HepG2 (cell line): ENCODE results near the gene QKI. TPM values are rescaled to one million over a fixed set of nuclear protein-coding genes. Genes with fewer than 3 reads are reported as not detected.

Experiments
- BRD4 ChIP-seq: sonication (generic); formaldehyde crosslinking; IDR thresholded peaks from 2 replicates; pipeline ENCODE4 v1.4.0; 2020; ENCODE audit warnings: missing genetic modification reagents
- CEBPB ChIP-seq: IDR thresholded peaks from 2 replicates; pipeline ENCODE4 v1.6.1; 2011; ENCODE audit warnings: low read depth, low read length, improper control_type of control experiment, borderline replicate concordance
- GATAD2A ChIP-seq: IDR thresholded peaks from 2 replicates; pipeline ENCODE4 v1.6.1; 2016
- HMG20A ChIP-seq: IDR thresholded peaks from 2 replicates; pipeline ENCODE4 v1.6.1; 2016; ENCODE audit warnings: borderline replicate concordance
- RBFOX2 ChIP-seq: fragments of 200-400 bp; formaldehyde crosslinking; IDR thresholded peaks from 2 replicates; pipeline ENCODE4 v1.6.1; 2017; ENCODE audit warnings: low read depth, mild to moderate bottlenecking, low read length
- SKI ChIP-seq: fragments of 450-650 bp; IDR thresholded peaks from one replicate; pipeline ENCODE4 v1.6.1; 2018; ENCODE audit warnings: mild to moderate bottlenecking; ENCODE audit not compliant: partially characterized antibody
- SNAI1 ChIP-seq: sonication (generic); formaldehyde crosslinking; IDR thresholded peaks from 2 replicates; pipeline ENCODE4 v1.5.0; 2020; ENCODE audit warnings: mild to moderate bottlenecking, missing genetic modification reagents, borderline replicate concordance
- TBL1XR1 ChIP-seq: fragments of 150-350 bp; IDR thresholded peaks from 2 replicates; pipeline ENCODE4 v1.6.1; 2014; ENCODE audit warnings: borderline replicate concordance, low read length; ENCODE audit not compliant: partially characterized antibody
- ZFP36L2 ChIP-seq: sonication (generic); formaldehyde crosslinking; IDR thresholded peaks from 2 replicates; pipeline ENCODE4 v1.4.0; 2020; ENCODE audit warnings: missing genetic modification reagents
- ZFYVE20 ChIP-seq: sonication (generic); formaldehyde crosslinking; IDR thresholded peaks from 2 replicates; pipeline ENCODE4 v1.8.0; 2023; ENCODE audit warnings: low read depth, mild to moderate bottlenecking, moderate library complexity, missing genetic modification reagents, borderline replicate concordance
- ZNF121 ChIP-seq: sonication (generic); formaldehyde crosslinking; IDR thresholded peaks from 2 replicates; pipeline ENCODE4 v1.5.0; 2020; ENCODE audit warnings: mild to moderate bottlenecking, missing genetic modification reagents
- ZNF251 ChIP-seq: sonication (generic); formaldehyde crosslinking; IDR thresholded peaks from 2 replicates; pipeline ENCODE4 v1.9.0; 2021; ENCODE audit warnings: mild to moderate bottlenecking, missing genetic modification reagents
- ZNF30 ChIP-seq: sonication (generic); formaldehyde crosslinking; IDR thresholded peaks from 2 replicates; pipeline ENCODE4 v1.5.0; 2020; ENCODE audit warnings: mild to moderate bottlenecking, missing genetic modification reagents
- ZNF879 ChIP-seq: sonication (generic); formaldehyde crosslinking; IDR thresholded peaks from 2 replicates; pipeline ENCODE4 v1.8.1; 2023; ENCODE audit warnings: missing genetic modification reagents
- polyA plus RNA-seq, 8 experiments: library from polyadenylated mRNA; depleted of rRNA in 3 of 8; stranded (reverse) in 7 of 8; unstranded in 1 of 8; fragments of >200 nt; fragmentation: Illumina TruSeq in 4 of 8; extraction: Trizol in 4 of 8; gene quantifications; 2 replicates each; pipeline versions ENCODE4 v1.2.1 to v1.2.3, GENCODE V29; 2011 to 2016; ENCODE audit warnings: low read depth in 4 of 8, missing spikeins in 1 of 8, mixed read lengths in 1 of 8; ENCODE audit not compliant: insufficient read depth in 1 of 8
- total RNA-seq, 5 experiments: library from RNA; depleted of rRNA; stranded (reverse); fragments of >200 nt; fragmentation: Illumina TruSeq; extraction: Trizol; gene quantifications; 2 replicates each; pipeline ENCODE4 v1.2.3, GENCODE V29; 2016; ENCODE audit warnings: low read depth in 1 of 5
- TF ChIP-seq, protein P1 (sequence below): IDR thresholded peaks from 2 replicates; pipeline ENCODE4 v1.6.1; 2012; ENCODE audit warnings: low read length, improper control_type of control experiment
- TF ChIP-seq, protein P2 (sequence below): sonication (generic); formaldehyde crosslinking; IDR thresholded peaks from 2 replicates; pipeline ENCODE4 v1.4.0; 2020; ENCODE audit warnings: mild to moderate bottlenecking, missing genetic modification reagents, borderline replicate concordance
- TF ChIP-seq, protein P3 (sequence below): fragments of 450-650 bp; IDR thresholded peaks from 2 replicates; pipeline ENCODE4 v1.6.1; 2017; ENCODE audit warnings: mild to moderate bottlenecking
- TF ChIP-seq, protein P4 (sequence below): IDR thresholded peaks from 2 replicates; pipeline ENCODE4 v1.6.1; 2016; ENCODE audit warnings: missing compliant biosample characterization, missing genetic modification reagents, borderline replicate concordance
- TF ChIP-seq, protein P5 (sequence below): sonication (generic); formaldehyde crosslinking; IDR thresholded peaks from 2 replicates; pipeline ENCODE4 v1.4.0; 2020; ENCODE audit warnings: mild to moderate bottlenecking, missing genetic modification reagents

The QKI gene
- total and polyA plus RNA-seq, 2 of the 13 experiments (the other 11 are each of a cell fraction or from before 2014, with no cell fraction given) = 136 to 137 TPM

DNA sequence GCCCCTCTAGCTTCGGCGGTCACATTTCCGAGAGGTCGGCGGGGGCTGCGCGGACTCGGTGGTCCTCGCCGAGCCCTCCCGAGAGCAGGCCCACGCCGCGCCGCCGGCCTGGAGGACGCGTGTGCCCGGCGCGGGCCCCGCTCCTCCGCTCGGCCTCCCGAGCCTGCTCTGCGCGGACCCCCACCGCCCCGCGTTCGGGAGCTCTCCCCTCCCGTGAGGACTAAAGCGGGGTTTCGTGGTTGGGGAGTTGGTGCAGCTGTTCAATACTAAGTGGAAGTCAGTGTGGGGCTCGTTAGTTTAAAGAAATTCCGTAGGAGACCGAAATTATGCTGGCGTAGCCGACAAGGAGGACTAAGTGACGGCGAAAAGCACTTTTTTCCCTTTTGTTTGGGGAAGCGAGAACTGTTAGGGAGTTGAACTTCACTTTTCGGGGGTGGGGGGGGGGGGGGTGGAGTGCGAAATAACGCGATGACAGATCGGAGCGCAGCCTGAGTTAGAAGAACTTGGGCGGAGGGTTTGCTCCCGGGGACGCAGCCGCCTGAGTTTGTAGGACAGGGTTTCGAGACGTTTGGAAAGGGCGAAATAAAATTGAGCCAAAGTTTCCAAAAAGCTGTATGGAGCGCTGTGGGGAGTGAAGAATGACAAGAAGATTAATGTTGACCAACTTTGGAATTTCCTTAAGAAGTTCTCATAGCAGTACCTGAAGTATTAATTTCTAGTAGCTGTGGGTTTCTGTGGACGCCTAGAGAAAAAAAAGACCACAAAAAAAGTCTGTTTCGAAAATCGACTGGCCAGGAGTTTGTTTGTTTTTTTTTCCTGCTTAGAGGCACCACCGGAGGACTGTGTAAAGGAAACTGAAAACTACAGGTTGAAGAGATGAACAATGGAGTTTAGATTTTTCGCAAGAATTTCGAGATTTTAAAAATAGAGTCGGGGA is 1.4 kb downstream of the QKI start (continued):
- TF ChIP-seq, protein P1, sequence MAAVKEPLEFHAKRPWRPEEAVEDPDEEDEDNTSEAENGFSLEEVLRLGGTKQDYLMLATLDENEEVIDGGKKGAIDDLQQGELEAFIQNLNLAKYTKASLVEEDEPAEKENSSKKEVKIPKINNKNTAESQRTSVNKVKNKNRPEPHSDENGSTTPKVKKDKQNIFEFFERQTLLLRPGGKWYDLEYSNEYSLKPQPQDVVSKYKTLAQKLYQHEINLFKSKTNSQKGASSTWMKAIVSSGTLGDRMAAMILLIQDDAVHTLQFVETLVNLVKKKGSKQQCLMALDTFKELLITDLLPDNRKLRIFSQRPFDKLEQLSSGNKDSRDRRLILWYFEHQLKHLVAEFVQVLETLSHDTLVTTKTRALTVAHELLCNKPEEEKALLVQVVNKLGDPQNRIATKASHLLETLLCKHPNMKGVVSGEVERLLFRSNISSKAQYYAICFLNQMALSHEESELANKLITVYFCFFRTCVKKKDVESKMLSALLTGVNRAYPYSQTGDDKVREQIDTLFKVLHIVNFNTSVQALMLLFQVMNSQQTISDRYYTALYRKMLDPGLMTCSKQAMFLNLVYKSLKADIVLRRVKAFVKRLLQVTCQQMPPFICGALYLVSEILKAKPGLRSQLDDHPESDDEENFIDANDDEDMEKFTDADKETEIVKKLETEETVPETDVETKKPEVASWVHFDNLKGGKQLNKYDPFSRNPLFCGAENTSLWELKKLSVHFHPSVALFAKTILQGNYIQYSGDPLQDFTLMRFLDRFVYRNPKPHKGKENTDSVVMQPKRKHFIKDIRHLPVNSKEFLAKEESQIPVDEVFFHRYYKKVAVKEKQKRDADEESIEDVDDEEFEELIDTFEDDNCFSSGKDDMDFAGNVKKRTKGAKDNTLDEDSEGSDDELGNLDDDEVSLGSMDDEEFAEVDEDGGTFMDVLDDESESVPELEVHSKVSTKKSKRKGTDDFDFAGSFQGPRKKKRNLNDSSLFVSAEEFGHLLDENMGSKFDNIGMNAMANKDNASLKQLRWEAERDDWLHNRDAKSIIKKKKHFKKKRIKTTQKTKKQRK = no peak
- TF ChIP-seq, protein P2, sequence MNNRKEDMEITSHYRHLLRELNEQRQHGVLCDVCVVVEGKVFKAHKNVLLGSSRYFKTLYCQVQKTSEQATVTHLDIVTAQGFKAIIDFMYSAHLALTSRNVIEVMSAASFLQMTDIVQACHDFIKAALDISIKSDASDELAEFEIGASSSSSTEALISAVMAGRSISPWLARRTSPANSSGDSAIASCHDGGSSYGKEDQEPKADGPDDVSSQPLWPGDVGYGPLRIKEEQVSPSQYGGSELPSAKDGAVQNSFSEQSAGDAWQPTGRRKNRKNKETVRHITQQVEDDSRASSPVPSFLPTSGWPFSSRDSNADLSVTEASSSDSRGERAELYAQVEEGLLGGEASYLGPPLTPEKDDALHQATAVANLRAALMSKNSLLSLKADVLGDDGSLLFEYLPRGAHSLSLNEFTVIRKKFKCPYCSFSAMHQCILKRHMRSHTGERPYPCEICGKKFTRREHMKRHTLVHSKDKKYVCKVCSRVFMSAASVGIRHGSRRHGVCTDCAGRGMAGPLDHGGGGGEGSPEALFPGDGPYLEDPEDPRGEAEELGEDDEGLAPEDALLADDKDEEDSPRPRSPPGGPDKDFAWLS (CRISPR knock-in tag) = no peak
- TF ChIP-seq, protein P3, sequence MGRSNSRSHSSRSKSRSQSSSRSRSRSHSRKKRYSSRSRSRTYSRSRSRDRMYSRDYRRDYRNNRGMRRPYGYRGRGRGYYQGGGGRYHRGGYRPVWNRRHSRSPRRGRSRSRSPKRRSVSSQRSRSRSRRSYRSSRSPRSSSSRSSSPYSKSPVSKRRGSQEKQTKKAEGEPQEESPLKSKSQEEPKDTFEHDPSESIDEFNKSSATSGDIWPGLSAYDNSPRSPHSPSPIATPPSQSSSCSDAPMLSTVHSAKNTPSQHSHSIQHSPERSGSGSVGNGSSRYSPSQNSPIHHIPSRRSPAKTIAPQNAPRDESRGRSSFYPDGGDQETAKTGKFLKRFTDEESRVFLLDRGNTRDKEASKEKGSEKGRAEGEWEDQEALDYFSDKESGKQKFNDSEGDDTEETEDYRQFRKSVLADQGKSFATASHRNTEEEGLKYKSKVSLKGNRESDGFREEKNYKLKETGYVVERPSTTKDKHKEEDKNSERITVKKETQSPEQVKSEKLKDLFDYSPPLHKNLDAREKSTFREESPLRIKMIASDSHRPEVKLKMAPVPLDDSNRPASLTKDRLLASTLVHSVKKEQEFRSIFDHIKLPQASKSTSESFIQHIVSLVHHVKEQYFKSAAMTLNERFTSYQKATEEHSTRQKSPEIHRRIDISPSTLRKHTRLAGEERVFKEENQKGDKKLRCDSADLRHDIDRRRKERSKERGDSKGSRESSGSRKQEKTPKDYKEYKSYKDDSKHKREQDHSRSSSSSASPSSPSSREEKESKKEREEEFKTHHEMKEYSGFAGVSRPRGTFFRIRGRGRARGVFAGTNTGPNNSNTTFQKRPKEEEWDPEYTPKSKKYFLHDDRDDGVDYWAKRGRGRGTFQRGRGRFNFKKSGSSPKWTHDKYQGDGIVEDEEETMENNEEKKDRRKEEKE = no peak
- TF ChIP-seq SKI = no peak
- TF ChIP-seq CEBPB = no peak
- TF ChIP-seq ZFP36L2 (CRISPR knock-in tag) = no peak
- no peak for TF ChIP-seq ZNF879 (CRISPR knock-in tag)
- TF ChIP-seq TBL1XR1 = no peak
- no peak for TF ChIP-seq ZFYVE20 (CRISPR knock-in tag)
- TF ChIP-seq GATAD2A (CRISPR knock-in tag) = no peak
- TF ChIP-seq ZNF30 (CRISPR knock-in tag) = no peak
- TF ChIP-seq ZNF251 (CRISPR knock-in tag) = no peak
- TF ChIP-seq, protein P4, sequence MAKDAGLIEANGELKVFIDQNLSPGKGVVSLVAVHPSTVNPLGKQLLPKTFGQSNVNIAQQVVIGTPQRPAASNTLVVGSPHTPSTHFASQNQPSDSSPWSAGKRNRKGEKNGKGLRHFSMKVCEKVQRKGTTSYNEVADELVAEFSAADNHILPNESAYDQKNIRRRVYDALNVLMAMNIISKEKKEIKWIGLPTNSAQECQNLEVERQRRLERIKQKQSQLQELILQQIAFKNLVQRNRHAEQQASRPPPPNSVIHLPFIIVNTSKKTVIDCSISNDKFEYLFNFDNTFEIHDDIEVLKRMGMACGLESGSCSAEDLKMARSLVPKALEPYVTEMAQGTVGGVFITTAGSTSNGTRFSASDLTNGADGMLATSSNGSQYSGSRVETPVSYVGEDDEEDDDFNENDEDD (CRISPR knock-in tag) = no peak
- TF ChIP-seq, protein P5, sequence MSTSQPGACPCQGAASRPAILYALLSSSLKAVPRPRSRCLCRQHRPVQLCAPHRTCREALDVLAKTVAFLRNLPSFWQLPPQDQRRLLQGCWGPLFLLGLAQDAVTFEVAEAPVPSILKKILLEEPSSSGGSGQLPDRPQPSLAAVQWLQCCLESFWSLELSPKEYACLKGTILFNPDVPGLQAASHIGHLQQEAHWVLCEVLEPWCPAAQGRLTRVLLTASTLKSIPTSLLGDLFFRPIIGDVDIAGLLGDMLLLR (CRISPR knock-in tag) = no peak
- TF ChIP-seq ZNF121 (CRISPR knock-in tag) = no peak
- no peak for TF ChIP-seq HMG20A (CRISPR knock-in tag)
- no peak for TF ChIP-seq SNAI1 (CRISPR knock-in tag)
- no peak for TF ChIP-seq BRD4 (CRISPR knock-in tag)
- TF ChIP-seq RBFOX2 = peak; percentile 46; the same call in 1 of the 2 replicates
